HepG2 (cell line): Measurements from ENCODE around the gene CCDC142. TPM values are rescaled to one million over a fixed set of nuclear protein-coding genes. Genes with fewer than 3 reads are reported as not detected.

Source experiments
- ARID3A ChIP-seq: IDR thresholded peaks from 2 replicates; pipeline ENCODE4 v1.6.1; 2012; ENCODE audit warnings: low read depth, low read length, improper control_type of control experiment
- BRCA1 ChIP-seq: sonication (generic); formaldehyde crosslinking; IDR thresholded peaks from 2 replicates; pipeline ENCODE4 v1.4.0; 2020; ENCODE audit warnings: missing genetic modification reagents
- CCDC6 ChIP-seq: sonication (generic); formaldehyde crosslinking; IDR thresholded peaks from 2 replicates; pipeline ENCODE4 v1.8.1; 2022; ENCODE audit warnings: mild to moderate bottlenecking, missing genetic modification reagents, moderate library complexity
- ETV5 ChIP-seq: IDR thresholded peaks from 2 replicates; pipeline ENCODE4 v1.6.1; 2018; ENCODE audit warnings: missing biosample characterization, missing genetic modification reagents, inconsistent platforms, borderline replicate concordance
- HNF4G ChIP-seq, 2 experiments: sonication (generic) in 1 of 2; formaldehyde crosslinking in 1 of 2; IDR thresholded peaks; 2 replicates each; pipeline versions ENCODE4 v1.4.0 to v1.6.1; 2011 to 2020; ENCODE audit warnings: borderline replicate concordance in 2 of 2, low read depth in 2 of 2, mild to moderate bottlenecking in 2 of 2, low read length in 1 of 2, missing genetic modification reagents in 1 of 2, moderate library complexity in 1 of 2
- IRF2 ChIP-seq: IDR thresholded peaks from 2 replicates; pipeline ENCODE4 v1.6.1; 2018; ENCODE audit warnings: missing genetic modification reagents, missing compliant biosample characterization
- JARID2 ChIP-seq: sonication (generic); formaldehyde crosslinking; IDR thresholded peaks from 2 replicates; pipeline ENCODE4 v1.8.1; 2023; ENCODE audit warnings: missing genetic modification reagents, inconsistent platforms; ENCODE audit not compliant: insufficient replicate concordance
- MAF1 ChIP-seq: sonication (generic); formaldehyde crosslinking; IDR thresholded peaks from 2 replicates; pipeline ENCODE4 v1.5.0; 2020; ENCODE audit warnings: missing genetic modification reagents, borderline replicate concordance
- NCOR1 ChIP-seq: fragments of 200-600 bp; sonication (generic); IDR thresholded peaks from 2 replicates; pipeline ENCODE4 v1.7.0; 2017; ENCODE audit warnings: antibody characterized with exemption, low read length, borderline replicate concordance
- NFRKB ChIP-seq: fragments of 450-650 bp; IDR thresholded peaks from 2 replicates; pipeline ENCODE4 v1.6.1; 2017
- RFX3 ChIP-seq: IDR thresholded peaks from 2 replicates; pipeline ENCODE4 v1.6.1; 2016; ENCODE audit warnings: missing biosample characterization, missing genetic modification reagents
- RXRA ChIP-seq: sonication (generic); formaldehyde crosslinking; IDR thresholded peaks from 2 replicates; pipeline ENCODE4 v1.5.1; 2020; ENCODE audit warnings: missing genetic modification reagents
- SOX6 ChIP-seq, 2 experiments: fragments of 450-650 bp in 1 of 2; sonication (generic) in 1 of 2; formaldehyde crosslinking in 1 of 2; IDR thresholded peaks; 2 replicates each; pipeline versions ENCODE4 v1.4.0 to v1.6.1; 2017 to 2020; ENCODE audit warnings: antibody characterized with exemption in 1 of 2, mild to moderate bottlenecking in 1 of 2, missing genetic modification reagents in 1 of 2
- TBX2 ChIP-seq: sonication (generic); formaldehyde crosslinking; IDR thresholded peaks from 2 replicates; pipeline ENCODE4 v1.5.0; 2020; ENCODE audit warnings: missing genetic modification reagents, mild to moderate bottlenecking, borderline replicate concordance
- ZBTB21 ChIP-seq: sonication (generic); formaldehyde crosslinking; IDR thresholded peaks from 2 replicates; pipeline ENCODE4 v1.4.0; 2020; ENCODE audit warnings: missing genetic modification reagents
- ZFY ChIP-seq: sonication (generic); formaldehyde crosslinking; IDR thresholded peaks from 2 replicates; pipeline ENCODE4 v1.4.0; 2020; ENCODE audit warnings: missing genetic modification reagents
- ZNF17 ChIP-seq: sonication (generic); formaldehyde crosslinking; IDR thresholded peaks from 2 replicates; pipeline ENCODE4 v1.5.0; 2020; ENCODE audit warnings: mild to moderate bottlenecking, missing genetic modification reagents
- ZNF431 ChIP-seq: sonication (generic); formaldehyde crosslinking; IDR thresholded peaks from 2 replicates; pipeline ENCODE4 v1.9.0; 2022; ENCODE audit warnings: missing genetic modification reagents, low read depth, mild to moderate bottlenecking, borderline replicate concordance
- ZNF607 ChIP-seq: sonication (generic); formaldehyde crosslinking; IDR thresholded peaks from 2 replicates; pipeline ENCODE4 v1.5.1; 2020; ENCODE audit warnings: missing genetic modification reagents, mild to moderate bottlenecking, borderline replicate concordance
- ZNF652 ChIP-seq: IDR thresholded peaks from 2 replicates; pipeline ENCODE4 v1.6.1; 2016; ENCODE audit warnings: low read depth, borderline replicate concordance
- polyA plus RNA-seq, 8 experiments: library from polyadenylated mRNA; depleted of rRNA in 3 of 8; stranded (reverse) in 7 of 8; unstranded in 1 of 8; fragments of >200 nt; fragmentation: Illumina TruSeq in 4 of 8; extraction: Trizol in 4 of 8; gene quantifications; 2 replicates each; pipeline versions ENCODE4 v1.2.1 to v1.2.3, GENCODE V29; 2011 to 2016; ENCODE audit warnings: low read depth in 4 of 8, missing spikeins in 1 of 8, mixed read lengths in 1 of 8; ENCODE audit not compliant: insufficient read depth in 1 of 8
- total RNA-seq, 5 experiments: library from RNA; depleted of rRNA; stranded (reverse); fragments of >200 nt; fragmentation: Illumina TruSeq; extraction: Trizol; gene quantifications; 2 replicates each; pipeline ENCODE4 v1.2.3, GENCODE V29; 2016; ENCODE audit warnings: low read depth in 1 of 5
- TF ChIP-seq, protein P1 (sequence below): sonication (generic); IDR thresholded peaks from 2 replicates; pipeline ENCODE4 v1.6.1; 2016; ENCODE audit warnings: low read depth, borderline replicate concordance
- TF ChIP-seq, protein P2 (sequence below): sonication (generic); formaldehyde crosslinking; IDR thresholded peaks from 2 replicates; pipeline ENCODE4 v1.5.1; 2020; ENCODE audit warnings: missing genetic modification reagents, mild to moderate bottlenecking, borderline replicate concordance
- TF ChIP-seq, protein P3 (sequence below): sonication (generic); formaldehyde crosslinking; conservative IDR thresholded peaks from 2 replicates; pipeline ENCODE4 v1.4.0; 2020; ENCODE audit warnings: missing genetic modification reagents

CCDC142 gene
- total and polyA plus RNA-seq, 2 of the 13 experiments (the other 11 are each of a cell fraction or from before 2014, with no cell fraction given) = 14.7 to 30.4 TPM

- TF ChIP-seq RFX3 (CRISPR knock-in tag) = peak; percentile 3; the same call in 1 of the 2 replicates
- no peak for TF ChIP-seq ZNF431 (CRISPR knock-in tag)
- TF ChIP-seq HNF4G (IDR thresholded peaks at IDR 0.05; ENCODE audit: borderline replicate concordance, low read depth, low read length) = no peak
- TF ChIP-seq HNF4G (CRISPR knock-in tag; IDR thresholded peaks at IDR 0.05; ENCODE audit: borderline replicate concordance, low read depth) = no peak
- no peak for TF ChIP-seq SOX6 (IDR thresholded peaks at IDR 0.05)
- no peak for TF ChIP-seq SOX6 (CRISPR knock-in tag; IDR thresholded peaks at IDR 0.05)
- TF ChIP-seq ARID3A = no peak
- TF ChIP-seq NFRKB = no peak
- TF ChIP-seq NCOR1 = peak; percentile 14; the same call in 1 of the 2 replicates
- TF ChIP-seq, protein P1, sequence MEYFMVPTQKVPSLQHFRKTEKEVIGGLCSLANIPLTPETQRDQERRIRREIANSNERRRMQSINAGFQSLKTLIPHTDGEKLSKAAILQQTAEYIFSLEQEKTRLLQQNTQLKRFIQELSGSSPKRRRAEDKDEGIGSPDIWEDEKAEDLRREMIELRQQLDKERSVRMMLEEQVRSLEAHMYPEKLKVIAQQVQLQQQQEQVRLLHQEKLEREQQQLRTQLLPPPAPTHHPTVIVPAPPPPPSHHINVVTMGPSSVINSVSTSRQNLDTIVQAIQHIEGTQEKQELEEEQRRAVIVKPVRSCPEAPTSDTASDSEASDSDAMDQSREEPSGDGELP = peak; percentile 91
- no peak for TF ChIP-seq JARID2
- TF ChIP-seq ETV5 (CRISPR knock-in tag) = no peak
- no peak for TF ChIP-seq CCDC6 (CRISPR knock-in tag)
- no peak for TF ChIP-seq BRCA1
- TF ChIP-seq ZBTB21 (CRISPR knock-in tag) = no peak
- no peak; the same call in 1 of the 2 replicates for TF ChIP-seq ZNF607 (CRISPR knock-in tag)
- no peak for TF ChIP-seq ZNF652
- no peak; the same call in 1 of the 2 replicates for TF ChIP-seq ZNF17 (CRISPR knock-in tag)
- TF ChIP-seq MAF1 = no peak
- TF ChIP-seq, protein P2, sequence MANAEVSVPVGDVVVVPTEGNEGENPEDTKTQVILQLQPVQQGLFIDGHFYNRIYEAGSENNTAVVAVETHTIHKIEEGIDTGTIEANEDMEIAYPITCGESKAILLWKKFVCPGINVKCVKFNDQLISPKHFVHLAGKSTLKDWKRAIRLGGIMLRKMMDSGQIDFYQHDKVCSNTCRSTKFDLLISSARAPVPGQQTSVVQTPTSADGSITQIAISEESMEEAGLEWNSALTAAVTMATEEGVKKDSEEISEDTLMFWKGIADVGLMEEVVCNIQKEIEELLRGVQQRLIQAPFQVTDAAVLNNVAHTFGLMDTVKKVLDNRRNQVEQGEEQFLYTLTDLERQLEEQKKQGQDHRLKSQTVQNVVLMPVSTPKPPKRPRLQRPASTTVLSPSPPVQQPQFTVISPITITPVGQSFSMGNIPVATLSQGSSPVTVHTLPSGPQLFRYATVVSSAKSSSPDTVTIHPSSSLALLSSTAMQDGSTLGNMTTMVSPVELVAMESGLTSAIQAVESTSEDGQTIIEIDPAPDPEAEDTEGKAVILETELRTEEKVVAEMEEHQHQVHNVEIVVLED (CRISPR knock-in tag) = no peak
- TF ChIP-seq, protein P3, sequence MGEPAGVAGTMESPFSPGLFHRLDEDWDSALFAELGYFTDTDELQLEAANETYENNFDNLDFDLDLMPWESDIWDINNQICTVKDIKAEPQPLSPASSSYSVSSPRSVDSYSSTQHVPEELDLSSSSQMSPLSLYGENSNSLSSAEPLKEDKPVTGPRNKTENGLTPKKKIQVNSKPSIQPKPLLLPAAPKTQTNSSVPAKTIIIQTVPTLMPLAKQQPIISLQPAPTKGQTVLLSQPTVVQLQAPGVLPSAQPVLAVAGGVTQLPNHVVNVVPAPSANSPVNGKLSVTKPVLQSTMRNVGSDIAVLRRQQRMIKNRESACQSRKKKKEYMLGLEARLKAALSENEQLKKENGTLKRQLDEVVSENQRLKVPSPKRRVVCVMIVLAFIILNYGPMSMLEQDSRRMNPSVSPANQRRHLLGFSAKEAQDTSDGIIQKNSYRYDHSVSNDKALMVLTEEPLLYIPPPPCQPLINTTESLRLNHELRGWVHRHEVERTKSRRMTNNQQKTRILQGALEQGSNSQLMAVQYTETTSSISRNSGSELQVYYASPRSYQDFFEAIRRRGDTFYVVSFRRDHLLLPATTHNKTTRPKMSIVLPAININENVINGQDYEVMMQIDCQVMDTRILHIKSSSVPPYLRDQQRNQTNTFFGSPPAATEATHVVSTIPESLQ (CRISPR knock-in tag) = no peak; the same call in 1 of the 2 replicates
- no peak for TF ChIP-seq IRF2
- TF ChIP-seq TBX2 = no peak
- TF ChIP-seq RXRA (CRISPR knock-in tag) = no peak
- no peak for TF ChIP-seq ZFY
Observed at GRCh38 chr2:74439803-74440377, 42.9 kb downstream of the CCDC142 start (continued).
